Measurements from ENCODE around the gene FNDC11. TPM values are rescaled to one million over a fixed set of nuclear protein-coding genes. Genes with fewer than 3 reads are reported as not detected.

FNDC11 gene
- total and polyA plus RNA-seq, 2 of the 13 experiments (the other 11 are each of a cell fraction or from before 2014, with no cell fraction given) = 0.07 TPM; not detected in 1

DNA sequence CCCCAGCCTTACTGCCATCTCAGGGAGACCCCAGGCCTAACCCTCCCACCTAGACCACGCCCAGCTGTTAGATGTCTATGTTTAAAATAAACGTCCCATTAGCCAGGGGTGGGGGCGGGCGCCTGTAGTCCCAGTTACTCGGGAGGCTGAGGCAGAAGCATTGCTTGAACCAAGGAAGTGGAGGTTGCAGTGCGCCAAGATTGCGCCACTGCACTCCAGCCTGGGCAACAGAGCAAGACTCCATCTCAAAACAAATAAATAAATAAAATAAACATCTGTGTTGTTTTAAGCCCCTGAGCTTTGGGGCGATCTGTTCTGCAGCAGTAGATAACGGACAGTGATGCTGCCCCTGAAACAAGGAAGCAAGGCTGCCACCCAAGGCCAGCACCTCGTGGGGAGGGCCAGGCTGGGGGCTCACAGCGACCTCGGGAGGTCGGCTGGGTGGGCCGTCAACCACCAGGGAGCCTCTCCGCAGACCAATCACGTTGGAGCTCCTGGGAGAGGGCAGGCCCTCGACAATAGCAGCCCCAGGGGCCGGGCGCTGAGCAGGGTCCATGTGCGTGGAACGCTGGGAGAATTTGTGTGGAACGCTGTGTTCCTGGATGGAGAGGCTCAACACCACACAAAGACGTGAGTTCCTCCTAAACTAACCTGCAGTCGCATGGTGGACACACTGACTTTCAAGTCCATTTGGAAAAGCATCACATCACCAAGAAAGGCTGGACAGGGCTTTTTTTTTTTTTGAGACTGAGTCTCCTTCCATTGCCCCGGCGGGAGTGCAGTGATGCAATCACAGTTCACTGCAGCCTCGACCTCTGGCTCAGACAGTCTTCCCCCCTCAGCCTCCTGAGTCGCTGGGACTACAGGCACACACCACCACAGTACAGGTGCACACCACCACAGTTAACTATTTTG, 21.1 kb downstream of the FNDC11 start (continued):
- TF ChIP-seq, protein P1, sequence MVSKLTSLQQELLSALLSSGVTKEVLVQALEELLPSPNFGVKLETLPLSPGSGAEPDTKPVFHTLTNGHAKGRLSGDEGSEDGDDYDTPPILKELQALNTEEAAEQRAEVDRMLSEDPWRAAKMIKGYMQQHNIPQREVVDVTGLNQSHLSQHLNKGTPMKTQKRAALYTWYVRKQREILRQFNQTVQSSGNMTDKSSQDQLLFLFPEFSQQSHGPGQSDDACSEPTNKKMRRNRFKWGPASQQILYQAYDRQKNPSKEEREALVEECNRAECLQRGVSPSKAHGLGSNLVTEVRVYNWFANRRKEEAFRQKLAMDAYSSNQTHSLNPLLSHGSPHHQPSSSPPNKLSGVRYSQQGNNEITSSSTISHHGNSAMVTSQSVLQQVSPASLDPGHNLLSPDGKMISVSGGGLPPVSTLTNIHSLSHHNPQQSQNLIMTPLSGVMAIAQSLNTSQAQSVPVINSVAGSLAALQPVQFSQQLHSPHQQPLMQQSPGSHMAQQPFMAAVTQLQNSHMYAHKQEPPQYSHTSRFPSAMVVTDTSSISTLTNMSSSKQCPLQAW (CRISPR knock-in tag; IDR thresholded peaks at IDR 0.05) = peak; percentile 83
- TF ChIP-seq ZFAT (CRISPR knock-in tag; conservative IDR thresholded peaks at IDR 0.05) (no peak), NCOA5 (CRISPR knock-in tag; IDR thresholded peaks at IDR 0.05) (no peak), SIN3B (IDR thresholded peaks at IDR 0.05; ENCODE audit: low read length) (no peak), ZNF484 (CRISPR knock-in tag; IDR thresholded peaks at IDR 0.05; ENCODE audit: borderline replicate concordance, low read depth) (no peak), NR2C2 (CRISPR knock-in tag; IDR thresholded peaks at IDR 0.05; ENCODE audit: borderline replicate concordance) (peak; percentile 43), ZNF343 (CRISPR knock-in tag; IDR thresholded peaks at IDR 0.05) (no peak), IRF2 (CRISPR knock-in tag; IDR thresholded peaks at IDR 0.05) (no peak; the same call in 1 of the 2 replicates), ZMYM4 (CRISPR knock-in tag; IDR thresholded peaks at IDR 0.05) (peak; percentile 38; the same call in 1 of the 2 replicates), RXRB (CRISPR knock-in tag; IDR thresholded peaks at IDR 0.05; ENCODE audit: borderline replicate concordance) (no peak; the same call in 1 of the 2 replicates), MEF2D (CRISPR knock-in tag; IDR thresholded peaks at IDR 0.05) (peak; percentile 29; the same call in 1 of the 2 replicates), MAZ (IDR thresholded peaks at IDR 0.05; ENCODE audit: borderline replicate concordance, low read depth, low read length) (no peak), MAZ (CRISPR knock-in tag; IDR thresholded peaks at IDR 0.05; ENCODE audit: low read depth) (peak; percentile 67), NR2F2 (IDR thresholded peaks at IDR 0.05; ENCODE audit: borderline replicate concordance, low read depth) (peak; percentile 55; the same call in 1 of the 2 replicates), BHLHE40 (IDR thresholded peaks at IDR 0.05; ENCODE audit: low read length) (no peak)
- TF ChIP-seq, protein P2, sequence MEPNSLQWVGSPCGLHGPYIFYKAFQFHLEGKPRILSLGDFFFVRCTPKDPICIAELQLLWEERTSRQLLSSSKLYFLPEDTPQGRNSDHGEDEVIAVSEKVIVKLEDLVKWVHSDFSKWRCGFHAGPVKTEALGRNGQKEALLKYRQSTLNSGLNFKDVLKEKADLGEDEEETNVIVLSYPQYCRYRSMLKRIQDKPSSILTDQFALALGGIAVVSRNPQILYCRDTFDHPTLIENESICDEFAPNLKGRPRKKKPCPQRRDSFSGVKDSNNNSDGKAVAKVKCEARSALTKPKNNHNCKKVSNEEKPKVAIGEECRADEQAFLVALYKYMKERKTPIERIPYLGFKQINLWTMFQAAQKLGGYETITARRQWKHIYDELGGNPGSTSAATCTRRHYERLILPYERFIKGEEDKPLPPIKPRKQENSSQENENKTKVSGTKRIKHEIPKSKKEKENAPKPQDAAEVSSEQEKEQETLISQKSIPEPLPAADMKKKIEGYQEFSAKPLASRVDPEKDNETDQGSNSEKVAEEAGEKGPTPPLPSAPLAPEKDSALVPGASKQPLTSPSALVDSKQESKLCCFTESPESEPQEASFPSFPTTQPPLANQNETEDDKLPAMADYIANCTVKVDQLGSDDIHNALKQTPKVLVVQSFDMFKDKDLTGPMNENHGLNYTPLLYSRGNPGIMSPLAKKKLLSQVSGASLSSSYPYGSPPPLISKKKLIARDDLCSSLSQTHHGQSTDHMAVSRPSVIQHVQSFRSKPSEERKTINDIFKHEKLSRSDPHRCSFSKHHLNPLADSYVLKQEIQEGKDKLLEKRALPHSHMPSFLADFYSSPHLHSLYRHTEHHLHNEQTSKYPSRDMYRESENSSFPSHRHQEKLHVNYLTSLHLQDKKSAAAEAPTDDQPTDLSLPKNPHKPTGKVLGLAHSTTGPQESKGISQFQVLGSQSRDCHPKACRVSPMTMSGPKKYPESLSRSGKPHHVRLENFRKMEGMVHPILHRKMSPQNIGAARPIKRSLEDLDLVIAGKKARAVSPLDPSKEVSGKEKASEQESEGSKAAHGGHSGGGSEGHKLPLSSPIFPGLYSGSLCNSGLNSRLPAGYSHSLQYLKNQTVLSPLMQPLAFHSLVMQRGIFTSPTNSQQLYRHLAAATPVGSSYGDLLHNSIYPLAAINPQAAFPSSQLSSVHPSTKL (CRISPR knock-in tag; IDR thresholded peaks at IDR 0.05) = peak; percentile 21; the same call in 1 of the 2 replicates
- TF ChIP-seq, protein P3, sequence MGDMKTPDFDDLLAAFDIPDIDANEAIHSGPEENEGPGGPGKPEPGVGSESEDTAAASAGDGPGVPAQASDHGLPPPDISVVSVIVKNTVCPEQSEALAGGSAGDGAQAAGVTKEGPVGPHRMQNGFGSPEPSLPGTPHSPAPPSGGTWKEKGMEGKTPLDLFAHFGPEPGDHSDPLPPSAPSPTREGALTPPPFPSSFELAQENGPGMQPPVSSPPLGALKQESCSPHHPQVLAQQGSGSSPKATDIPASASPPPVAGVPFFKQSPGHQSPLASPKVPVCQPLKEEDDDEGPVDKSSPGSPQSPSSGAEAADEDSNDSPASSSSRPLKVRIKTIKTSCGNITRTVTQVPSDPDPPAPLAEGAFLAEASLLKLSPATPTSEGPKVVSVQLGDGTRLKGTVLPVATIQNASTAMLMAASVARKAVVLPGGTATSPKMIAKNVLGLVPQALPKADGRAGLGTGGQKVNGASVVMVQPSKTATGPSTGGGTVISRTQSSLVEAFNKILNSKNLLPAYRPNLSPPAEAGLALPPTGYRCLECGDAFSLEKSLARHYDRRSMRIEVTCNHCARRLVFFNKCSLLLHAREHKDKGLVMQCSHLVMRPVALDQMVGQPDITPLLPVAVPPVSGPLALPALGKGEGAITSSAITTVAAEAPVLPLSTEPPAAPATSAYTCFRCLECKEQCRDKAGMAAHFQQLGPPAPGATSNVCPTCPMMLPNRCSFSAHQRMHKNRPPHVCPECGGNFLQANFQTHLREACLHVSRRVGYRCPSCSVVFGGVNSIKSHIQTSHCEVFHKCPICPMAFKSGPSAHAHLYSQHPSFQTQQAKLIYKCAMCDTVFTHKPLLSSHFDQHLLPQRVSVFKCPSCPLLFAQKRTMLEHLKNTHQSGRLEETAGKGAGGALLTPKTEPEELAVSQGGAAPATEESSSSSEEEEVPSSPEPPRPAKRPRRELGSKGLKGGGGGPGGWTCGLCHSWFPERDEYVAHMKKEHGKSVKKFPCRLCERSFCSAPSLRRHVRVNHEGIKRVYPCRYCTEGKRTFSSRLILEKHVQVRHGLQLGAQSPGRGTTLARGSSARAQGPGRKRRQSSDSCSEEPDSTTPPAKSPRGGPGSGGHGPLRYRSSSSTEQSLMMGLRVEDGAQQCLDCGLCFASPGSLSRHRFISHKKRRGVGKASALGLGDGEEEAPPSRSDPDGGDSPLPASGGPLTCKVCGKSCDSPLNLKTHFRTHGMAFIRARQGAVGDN (CRISPR knock-in tag; IDR thresholded peaks at IDR 0.05) = peak; percentile 82
- TF ChIP-seq, protein P4, sequence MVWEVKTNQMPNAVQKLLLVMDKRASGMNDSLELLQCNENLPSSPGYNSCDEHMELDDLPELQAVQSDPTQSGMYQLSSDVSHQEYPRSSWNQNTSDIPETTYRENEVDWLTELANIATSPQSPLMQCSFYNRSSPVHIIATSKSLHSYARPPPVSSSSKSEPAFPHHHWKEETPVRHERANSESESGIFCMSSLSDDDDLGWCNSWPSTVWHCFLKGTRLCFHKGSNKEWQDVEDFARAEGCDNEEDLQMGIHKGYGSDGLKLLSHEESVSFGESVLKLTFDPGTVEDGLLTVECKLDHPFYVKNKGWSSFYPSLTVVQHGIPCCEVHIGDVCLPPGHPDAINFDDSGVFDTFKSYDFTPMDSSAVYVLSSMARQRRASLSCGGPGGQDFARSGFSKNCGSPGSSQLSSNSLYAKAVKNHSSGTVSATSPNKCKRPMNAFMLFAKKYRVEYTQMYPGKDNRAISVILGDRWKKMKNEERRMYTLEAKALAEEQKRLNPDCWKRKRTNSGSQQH (CRISPR knock-in tag; IDR thresholded peaks at IDR 0.05; ENCODE audit: low read depth) = no peak

All from HepG2 (cell line).